ENCODE data around the gene SETD6.
"Not testable (repeated sequence)": the region's sequence is repeated elsewhere in the genome, so short reads cannot be mapped to it uniquely, and the experiment has no call there.

The SETD6 gene

DNA sequence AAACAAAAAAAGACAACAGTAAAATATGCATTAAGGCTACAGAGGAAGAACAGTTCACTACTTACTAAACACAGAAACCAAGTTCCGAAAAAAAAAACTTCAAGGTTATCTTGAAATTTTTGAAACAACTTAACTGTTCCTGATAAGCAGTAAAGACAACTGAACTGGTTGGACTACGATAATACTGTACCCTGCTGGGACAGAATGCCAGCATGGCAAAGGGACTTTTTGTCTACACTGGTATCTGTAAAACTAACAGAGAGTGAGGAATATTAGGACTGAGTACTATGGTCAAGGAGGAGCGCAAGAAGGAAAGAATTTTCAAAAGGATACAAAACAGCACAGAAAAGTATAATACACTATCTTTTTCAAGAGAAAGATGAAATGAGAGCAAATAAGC, 19.8 kb downstream of the SETD6 start:
- no peak overlapping the region for H3K27ac ChIP-seq
- no peak for DNase-seq (ENCODE audit: low read depth, low spot score)

- no peak for DNase-seq (ENCODE audit: low read depth, low spot score)
- no peak overlapping the region for H3K27ac ChIP-seq
Measured at GRCh38 chr16:58536278-58536677, 21.0 kb downstream of the SETD6 start.

GRCh38 chr16:58537124-58537906, 22.0 kb downstream of the SETD6 start:
- no peak for DNase-seq (ENCODE audit: low read depth, low spot score)
- H3K27ac ChIP-seq, result no peak overlapping the region

DNA sequence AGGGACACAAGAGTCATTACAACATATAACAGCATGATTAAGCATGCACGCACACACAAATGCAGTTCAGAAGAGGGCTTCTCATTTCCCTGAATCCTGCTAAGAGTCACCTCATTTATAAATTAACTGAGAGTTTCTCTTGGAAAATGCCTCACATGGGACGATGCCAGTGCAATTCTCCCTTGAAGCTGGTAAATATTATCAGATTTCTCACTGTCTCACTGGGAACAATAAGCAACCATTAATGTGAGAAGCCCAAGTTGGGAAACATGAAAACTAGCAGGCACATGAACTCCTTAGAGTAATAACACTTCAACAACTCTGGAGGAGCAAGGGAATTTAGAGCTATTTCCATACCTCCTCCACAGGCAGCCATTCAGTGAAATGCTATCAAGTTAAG, 26.4 kb downstream of the SETD6 start:
- DNase-seq (ENCODE audit: low read depth, low spot score), result no peak
- H3K27ac ChIP-seq, result no peak overlapping the region

DNA sequence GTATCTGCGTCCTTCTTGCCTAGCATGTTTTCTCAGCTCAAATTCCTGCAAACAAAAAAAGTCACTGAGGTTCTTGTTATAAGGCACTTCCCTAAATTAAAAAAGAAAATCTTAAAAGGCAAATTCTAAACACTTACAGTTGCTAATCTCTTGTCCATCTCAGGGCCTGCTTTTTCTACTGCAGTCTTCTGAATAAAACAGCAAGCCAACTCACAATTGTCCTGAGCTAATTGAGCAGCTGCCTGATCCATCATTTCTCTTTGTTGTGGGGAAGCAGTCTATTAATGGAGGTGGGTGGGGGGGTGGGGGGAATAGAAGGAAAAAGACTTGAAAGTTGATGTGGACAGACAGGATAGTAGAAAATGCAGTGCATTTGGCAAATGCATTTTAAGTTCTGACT, 27.0 kb downstream of the SETD6 start:
- H3K27ac ChIP-seq, result no peak overlapping the region
- DNase-seq (ENCODE audit: low read depth, low spot score), result no peak

DNA sequence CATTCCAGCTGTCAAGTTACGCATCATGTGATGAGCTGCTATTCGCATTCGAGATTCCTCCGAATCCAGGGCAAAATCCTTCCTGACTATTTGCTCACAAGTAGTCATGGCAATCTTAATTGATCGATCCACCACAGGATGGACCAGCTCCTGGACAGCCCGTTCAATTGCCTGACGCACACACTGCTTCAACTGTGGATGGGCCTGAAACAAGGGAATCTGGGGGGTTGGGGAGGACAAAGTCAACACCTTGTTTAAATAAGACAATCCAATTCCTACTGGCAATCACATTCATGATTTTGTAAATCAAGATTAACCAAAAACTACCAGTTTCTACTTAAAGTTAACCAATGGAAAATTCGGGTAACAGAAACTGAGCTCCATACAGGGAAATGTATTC, 28.4 kb downstream of the SETD6 start:
- DNase-seq (ENCODE audit: low read depth, low spot score), result no peak
- H3K27ac ChIP-seq, result no peak overlapping the region

DNA sequence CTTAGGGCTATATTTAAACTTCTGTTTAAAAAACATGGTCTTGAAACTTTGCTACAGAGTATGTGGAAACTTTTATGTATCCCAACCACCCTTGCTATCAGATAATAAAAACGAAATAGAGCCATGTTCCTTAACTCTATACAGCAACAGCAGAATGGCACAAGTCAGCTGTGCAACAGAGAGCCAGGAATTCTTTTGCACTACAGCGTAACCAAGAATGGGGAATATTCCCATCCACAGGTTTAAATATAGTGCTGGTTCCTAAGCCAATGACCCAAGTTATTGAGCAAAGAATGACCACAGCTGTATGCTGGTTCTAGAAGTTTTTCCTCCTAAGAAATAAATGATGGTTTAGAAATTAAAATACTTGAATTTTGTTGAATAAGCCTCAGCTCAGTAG, 33.1 kb downstream of the SETD6 start:
- no peak overlapping the region for H3K27ac ChIP-seq
- no peak for DNase-seq (ENCODE audit: low read depth, low spot score)

GRCh38 chr16:58551496-58551895, 36.2 kb downstream of the SETD6 start:
- DNase-seq (ENCODE audit: low read depth, low spot score), result no peak
- H3K27ac ChIP-seq, result no peak overlapping the region

DNA sequence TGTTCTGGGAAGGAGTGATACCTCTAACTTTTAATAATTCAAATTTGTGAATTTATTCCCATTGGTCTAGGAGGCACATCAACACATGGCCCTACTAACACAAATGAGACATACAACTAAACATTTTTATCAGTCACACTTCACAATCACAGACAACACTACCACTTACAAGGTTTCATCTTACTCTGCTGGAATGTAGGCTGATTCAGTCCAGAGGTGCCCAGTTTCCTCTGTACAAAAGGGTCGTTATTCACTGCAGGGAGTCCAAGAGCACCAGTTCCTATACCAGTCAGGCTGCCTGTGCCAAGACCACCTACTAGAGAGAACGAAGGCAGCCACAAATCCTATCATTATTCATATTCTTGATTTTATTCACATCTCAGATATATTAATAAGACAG, 41.4 kb downstream of the SETD6 start:
- H3K27ac ChIP-seq, result no peak overlapping the region
- no peak for DNase-seq (ENCODE audit: low read depth, low spot score)

- H3K27ac ChIP-seq, result peak overlapping the region; percentile 21
- DNase-seq (ENCODE audit: low read depth, low spot score), result no peak
Measured at GRCh38 chr16:58563235-58563634, 47.9 kb downstream of the SETD6 start.

- no peak for DNase-seq (ENCODE audit: low read depth, low spot score)
- H3K27ac ChIP-seq, result peak overlapping the region; percentile 21
Measured at GRCh38 chr16:58563775-58564174, 48.5 kb downstream of the SETD6 start.

GRCh38 chr16:58565697-58566096, 50.4 kb downstream of the SETD6 start:
- H3K27ac ChIP-seq; DNase-seq (ENCODE audit: low read depth, low spot score): not testable (repeated sequence)

Data from epithelial cell of prostate (primary cell).